GM19438 (cell line): ENCODE measurements around the gene SLC17A9.

Source experiments
- ATAC-seq: cut with Tn5 transposase; IDR thresholded peaks from one replicate; pipeline ENCODE4 v1.9.1; 2021; ENCODE audit warnings: low read depth; ENCODE audit not compliant: unreplicated experiment

SLC17A9 gene, protein sequence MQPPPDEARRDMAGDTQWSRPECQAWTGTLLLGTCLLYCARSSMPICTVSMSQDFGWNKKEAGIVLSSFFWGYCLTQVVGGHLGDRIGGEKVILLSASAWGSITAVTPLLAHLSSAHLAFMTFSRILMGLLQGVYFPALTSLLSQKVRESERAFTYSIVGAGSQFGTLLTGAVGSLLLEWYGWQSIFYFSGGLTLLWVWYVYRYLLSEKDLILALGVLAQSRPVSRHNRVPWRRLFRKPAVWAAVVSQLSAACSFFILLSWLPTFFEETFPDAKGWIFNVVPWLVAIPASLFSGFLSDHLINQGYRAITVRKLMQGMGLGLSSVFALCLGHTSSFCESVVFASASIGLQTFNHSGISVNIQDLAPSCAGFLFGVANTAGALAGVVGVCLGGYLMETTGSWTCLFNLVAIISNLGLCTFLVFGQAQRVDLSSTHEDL

DNA sequence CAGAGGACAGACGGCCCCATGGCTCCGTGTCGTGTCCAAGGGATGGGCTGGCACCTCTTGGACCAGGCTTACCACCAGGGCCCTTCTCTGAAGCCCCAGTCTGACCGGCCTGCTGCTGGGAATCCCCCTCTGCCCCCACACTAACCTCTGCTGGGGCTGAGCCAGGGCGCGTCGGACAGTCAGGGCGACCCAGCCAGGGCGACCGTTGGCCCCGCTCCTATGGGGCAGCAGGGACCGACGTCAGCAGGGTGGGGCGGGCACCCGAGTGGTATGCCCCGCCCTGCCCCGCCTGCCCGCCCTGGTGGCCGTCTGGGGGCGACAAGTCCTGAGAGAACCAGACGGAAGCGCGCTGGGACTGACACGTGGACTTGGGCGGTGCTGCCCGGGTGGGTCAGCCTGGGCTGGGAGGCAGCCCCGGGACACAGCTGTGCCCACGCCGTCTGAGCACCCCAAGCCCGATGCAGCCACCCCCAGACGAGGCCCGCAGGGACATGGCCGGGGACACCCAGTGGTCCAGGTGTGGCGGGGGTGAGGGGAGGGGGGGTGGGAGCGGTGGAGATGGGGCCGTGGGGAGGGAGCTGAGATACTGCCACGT lies at the start of gene SLC17A9:
SLC17A9 (plus strand) TSS at position 337 of the 595 bp plus-strand sequence; CDS start at position 459, 122 bp downstream.
- no peak for ATAC-seq

DNA sequence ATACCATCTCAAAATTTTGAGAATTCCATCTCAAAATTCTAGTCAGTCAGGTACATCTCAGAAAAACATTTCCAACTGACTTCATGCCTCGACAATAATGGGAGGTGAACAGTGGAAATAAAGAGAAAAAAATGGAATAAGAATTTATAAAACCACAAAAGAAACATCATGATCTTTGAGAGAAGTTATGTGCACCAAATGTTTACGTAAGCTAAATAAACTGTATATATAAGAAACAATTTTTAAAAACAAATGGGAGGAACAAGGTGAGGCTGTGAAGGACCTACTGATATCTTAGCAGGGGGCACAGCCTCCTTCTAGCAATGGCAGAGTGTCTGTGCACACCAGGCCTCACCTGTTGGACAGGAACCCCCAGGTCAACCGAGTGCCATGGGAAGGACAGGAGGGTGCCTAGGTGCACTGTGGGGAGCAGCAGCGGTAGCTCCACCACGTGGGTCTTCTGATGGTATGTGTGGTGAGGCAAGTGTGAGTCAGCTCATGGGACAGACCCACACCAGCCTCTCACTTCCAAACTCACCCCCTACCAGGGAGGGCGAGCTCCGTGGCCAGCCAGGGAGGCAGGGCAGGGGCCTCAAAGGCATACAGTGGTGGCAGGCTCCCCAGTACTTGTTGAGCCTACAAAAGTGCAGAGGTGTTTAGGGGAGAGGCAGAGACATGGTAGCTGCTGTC lies 49.4 kb upstream of the SLC17A9 start:
- ATAC-seq: no peak

DNA sequence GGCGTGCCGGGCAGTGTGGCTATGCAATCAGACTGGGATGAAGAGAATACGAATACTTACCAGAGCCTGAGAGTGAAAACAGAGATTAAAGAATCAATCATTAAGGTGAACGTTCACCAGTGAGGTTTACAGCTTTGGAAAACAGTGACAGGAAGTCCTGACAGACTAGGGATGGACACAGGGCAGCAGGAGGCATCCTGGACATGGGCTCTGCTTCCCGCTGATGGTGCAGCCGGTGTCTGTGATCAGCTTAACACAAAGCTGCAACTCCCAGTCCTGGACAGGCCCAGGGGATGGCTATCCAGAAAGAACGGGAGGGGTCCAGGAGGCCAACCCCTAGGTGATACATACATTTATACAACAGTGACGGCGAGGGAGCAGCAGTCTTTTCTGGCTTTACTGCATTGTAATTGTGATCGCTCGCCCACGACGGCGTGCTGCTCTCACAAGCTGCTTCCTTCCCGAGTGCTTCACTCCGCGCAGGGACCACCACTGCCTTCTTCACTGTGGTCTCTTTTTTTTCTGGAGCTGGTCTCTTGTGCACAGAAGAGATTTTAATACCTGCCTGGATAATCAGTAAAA lies 46.9 kb upstream of the SLC17A9 start:
- ATAC-seq: no peak

DNA sequence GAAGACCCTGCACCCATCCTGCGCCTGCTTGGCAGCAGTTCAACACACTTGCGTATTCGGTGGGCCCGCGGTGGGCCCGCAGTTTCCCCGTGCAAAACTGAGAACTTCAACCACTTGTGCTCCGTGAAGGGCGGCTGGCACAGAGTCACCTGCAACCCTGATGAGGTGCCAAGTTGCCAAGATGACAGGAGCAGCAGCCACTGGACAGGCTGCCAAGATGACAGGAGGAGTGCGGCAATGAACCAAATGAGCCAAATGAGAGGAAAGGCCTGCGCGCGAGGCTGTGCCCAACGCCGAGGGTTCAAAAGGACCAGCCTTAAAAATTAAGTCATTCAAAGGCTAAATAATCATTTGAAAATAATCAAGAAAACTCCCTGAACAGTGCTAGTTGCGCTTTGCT lies 46.3 kb upstream of the SLC17A9 start:
- ATAC-seq: no peak

DNA sequence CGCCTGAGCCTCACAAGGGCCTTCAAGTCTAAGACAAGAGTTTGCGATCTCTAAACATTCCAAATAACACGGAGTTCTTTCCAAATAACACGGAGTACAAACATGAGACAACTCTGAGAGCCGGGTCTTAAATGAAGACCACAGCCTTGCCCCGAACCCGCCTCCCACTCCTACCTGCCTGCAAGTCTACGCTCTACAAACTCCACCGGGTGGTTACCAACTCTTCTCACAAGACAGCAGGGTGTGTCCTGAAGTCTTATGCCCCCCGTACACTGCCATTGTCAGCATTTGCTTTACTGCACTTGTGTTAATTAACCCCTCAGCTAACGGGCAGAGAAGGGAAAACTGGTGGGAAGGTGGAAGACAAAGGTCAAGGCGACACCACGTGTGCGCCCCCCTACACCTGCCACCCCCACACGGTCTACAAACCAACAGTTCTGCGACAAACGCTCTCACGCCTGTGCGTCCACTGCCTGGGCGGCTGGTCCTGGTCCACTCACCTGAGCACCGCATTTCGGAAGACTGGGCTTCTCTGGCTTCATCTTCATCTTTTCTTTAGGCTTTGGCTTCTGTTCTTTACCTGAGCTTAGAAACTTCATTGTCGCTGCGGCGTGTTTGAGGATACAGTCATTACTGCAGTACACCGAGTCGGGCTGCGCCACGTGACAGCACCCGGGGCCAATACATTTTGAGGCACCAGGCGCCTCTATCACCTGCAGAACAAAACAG lies 45.7 kb upstream of the SLC17A9 start:
- no peak for ATAC-seq

DNA sequence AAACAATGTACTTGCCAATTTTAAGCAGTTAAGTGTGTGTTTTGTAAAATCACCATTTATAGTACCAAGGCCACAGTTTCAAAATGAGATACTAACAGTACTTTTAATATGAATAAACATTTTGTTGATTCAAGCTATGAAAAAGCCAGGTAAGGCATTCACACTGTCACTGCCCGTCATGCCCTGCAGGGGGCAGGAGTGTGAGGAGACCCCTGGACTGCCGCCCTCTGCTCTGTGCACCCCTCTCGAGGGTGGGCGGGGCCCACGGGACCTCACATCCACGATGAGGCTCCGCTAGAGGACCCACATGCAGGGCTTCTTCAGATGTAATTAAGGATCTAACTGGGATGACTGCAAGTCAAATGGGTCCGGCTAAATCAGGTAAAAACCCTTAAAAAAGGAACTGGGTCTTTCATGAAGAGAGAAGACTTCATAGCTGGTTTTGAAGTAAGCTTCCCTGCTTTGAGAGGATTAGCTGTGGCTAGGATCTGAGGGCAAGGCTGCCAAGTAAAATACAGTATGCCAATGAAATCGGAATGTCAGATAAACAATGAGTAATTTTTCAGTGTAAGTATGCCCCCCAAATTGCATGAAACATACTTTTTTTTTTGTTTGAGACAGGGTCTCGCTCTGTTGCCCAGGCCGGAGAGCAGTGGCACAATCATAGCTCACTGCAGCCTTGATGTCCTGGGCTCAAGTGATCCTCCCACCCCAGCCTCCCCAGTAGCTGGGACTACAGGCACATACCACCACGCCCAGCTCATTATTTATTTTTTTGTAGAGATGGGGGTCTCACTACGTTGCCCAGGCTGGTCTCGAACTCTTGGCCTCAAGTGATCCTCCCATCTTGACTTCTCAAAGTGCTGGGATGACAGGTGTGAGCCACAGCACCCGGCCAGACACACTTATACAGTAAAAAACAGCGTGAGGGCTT lies 44.9 kb upstream of the SLC17A9 start:
- ATAC-seq: no peak

DNA sequence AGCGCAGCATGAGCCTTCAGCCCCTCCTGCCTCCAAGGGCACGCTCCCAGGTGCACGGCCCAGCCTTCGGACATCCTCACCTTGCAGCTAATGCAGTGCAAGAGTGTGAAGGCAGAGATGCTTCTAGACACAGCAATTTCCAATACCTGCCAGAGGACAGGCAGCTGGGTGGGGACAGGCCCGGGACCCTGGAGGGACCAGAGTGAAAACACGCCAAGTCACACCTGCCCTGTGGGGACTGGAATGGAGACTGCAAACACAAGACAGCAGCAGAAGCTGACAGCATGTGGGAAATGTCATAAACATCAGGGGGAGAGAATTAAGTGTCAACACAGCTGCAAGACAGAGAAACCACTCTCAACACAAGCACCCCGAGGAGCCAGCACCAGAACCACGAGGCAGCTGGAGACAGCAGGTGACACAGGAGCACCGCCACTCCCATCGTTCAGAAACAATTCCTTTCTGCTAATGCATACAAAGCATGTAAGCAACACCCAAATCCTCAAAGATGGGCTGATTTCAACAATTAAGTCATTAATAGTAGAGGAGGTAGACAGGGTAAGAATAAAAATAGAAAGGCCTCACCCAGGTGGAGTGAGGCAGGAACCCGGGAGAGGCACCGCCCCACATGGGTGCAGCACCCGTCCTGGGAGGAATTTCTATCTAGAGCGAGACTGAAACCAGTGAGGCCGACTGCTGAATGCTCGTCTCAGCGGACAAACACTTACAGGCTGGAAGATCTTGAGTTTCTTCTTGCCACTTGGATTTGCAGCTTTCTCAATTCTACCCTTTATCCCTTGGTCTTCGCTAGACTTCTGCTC lies 43.3 kb upstream of the SLC17A9 start:
- no peak for ATAC-seq

DNA sequence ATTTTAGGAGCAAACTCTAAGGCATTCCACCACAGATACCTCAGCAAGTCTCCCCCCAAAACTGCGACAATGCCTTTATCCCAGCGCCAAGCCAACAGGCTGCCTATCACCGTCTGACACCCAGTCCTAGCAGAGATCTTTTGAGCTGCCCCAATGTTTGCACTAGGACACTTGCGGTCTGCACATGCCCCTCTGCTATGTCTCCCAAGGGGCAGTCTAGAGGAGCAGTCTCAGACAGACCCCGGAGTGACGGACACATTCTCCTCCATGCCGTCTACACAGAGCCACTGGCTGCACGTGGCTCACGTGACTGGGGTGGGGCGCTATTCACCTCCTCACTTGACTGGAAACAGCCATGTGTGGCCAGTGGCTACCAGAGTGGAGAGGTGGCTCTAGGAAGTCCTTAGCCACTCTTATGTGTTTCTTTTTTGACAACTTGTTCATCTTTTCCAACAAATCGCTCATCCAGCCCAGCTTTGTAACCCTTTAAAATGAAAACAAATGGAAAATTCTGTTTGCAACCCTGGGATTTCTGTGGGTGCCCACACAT lies 42.2 kb upstream of the SLC17A9 start:
- ATAC-seq: no peak

DNA sequence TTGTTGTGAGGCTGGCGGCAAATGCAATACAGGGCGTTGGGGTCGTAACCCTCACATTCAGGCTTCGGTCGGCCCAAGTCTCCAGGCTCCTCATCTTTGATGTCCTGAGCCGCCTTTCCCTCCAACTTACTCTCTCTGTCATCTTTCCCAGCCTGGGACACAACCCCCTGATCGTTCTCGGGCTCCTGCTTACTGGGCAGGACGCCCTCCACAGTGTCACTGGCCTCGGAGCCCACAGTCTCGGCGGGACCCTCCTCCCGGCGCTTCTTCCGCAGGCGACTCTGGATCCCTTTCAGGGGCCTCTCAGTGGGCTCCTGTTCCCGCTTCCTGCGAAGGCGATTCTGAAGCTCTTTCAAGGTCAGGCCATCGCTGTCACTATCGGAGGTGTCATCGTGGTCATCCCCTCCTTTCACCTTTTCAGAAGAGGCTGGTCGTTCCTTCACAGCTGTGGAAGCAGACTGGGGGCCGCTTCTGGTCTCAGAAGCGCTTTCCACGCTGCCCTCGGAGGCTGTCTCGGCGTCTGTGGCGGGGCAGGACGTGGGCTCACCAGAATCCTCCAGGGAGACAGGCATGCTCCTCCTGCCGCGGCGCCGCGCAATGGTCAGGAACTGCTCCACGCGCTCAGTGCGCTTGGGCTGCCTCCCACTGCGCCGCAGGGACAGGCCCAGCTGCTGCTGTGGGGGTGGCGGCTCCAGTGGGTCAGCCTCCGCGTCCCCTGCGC lies 41.6 kb upstream of the SLC17A9 start:
- ATAC-seq: no peak

DNA sequence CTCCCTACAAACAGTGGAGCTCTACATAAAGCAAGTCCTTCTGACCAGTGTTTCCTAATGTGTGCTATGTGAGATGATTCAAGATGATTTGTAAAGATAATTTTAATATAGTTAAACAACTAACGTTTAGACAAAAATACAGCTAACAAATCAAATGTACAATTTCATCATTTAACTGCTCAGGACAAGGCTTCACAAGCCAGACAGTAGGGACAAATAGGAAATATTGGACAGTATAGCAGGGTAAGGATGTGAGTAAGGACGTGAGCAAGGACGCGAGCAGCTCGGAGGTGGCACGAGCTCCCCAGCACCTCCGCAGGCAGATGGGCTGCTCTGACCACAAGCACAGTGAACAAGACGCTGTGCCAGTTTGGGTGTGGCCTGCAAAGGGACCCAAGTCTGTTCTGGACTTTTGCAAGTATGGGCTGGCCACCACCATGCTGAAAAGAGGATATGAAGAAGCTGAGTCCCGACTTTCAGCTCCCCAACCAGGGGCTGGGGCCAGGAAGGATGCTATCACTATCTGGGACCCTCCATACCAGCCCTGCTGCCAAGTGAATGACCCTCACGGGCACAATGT lies 40.7 kb upstream of the SLC17A9 start:
- ATAC-seq: no peak

DNA sequence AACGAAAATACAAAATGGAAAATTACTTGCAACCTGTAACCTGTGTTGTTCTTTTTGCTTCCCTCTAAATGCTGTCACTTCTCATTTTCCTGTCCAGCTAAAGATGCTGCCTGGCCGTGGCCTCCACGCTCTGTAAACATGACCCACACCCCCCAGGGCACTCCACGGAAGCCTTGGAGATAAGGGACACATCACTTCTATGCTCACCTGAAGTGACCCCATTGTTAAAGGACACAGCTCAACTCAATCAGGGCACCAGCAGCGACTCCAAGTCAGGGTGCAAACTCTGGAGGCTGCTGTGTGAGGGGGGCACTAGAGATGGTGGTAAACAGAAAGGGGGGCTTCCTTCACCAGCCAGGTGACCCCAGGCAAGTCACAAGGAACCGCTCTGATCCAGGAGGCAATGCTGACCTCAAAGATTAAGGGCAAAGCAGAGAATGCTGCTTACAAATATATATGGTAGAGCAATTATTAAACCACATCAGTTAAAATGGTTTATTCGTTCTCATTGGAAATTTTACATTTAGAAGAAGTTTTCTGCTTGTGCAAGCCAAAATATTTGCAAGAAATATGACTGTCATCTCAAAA lies 39.4 kb upstream of the SLC17A9 start:
- no peak for ATAC-seq

DNA sequence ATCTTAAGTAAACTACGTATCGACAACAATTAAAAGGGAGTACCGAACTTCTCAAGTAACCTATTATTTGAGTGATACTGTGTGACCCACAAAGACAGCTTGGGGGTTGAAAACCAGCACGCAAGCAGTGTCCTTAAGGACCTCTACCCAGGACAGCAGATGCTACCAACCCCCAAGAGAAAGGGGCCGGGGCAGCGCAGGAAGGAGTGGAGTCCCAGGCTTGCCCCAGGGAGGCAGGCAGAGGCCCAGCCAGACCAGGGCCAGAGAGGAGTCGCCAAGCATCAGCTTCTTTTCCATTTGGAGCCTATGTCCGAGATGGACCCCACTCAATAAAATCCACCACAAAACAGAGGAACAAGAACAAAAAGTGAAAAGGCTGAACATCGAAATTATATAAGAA lies 38.1 kb upstream of the SLC17A9 start:
- ATAC-seq: no peak

DNA sequence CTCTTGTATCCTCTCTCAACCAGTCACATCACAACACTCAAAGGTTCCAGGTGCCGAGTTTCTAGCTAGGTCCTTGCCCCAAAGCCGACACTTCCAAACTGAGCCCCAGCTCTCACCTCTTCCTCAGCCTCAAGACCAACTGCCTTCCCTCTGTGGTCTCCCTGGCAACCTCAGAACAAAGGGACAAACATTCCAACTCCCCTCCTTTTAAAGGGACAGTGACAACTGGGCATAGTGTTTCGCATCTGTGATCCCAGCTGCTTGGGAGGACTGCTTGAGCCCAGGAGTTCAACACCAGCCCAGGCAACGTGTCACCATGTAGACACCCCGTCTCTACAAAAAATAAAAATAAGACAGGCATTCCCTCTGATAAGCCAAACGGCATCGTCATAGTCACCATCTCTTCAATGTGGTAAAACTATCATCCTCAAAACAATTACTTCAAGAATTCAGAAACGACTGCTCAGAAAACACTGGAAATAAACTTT lies 37.5 kb upstream of the SLC17A9 start:
- ATAC-seq: no peak

DNA sequence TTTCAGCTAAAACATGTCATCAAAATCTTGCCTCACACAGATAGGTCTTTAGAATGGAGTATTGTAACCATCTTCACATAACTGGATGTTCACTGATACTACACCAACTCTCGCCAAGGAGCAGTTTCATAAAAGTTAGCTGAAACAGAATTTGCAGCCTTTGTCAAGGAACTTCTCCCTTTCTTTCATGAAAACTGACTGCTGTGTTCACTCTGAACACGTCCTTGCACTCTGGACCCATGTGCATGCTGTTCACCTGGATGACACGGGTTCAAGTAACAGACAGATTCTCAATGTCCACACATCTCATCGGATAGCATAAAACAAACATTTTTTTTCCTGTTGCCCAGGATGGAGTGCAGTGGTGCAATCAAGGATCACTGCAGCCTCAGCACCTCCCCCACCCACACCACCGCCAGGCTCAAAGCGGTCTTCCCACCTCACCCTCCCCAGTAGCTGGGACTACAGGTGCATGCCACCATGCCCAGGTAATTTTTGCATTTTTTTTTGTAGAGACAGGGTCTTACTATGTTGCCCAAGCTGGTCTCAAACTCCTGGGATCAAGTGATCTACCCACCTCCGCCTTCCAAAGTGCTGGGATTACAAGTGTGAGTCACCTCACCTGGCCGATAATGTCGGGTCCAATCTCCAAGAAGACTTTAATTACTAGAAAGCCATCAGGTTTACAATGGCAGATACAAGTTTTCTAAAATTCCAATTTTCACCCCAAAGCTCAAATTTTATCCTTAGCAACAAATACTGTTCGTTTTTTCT lies 35.6 kb upstream of the SLC17A9 start:
- no peak for ATAC-seq

DNA sequence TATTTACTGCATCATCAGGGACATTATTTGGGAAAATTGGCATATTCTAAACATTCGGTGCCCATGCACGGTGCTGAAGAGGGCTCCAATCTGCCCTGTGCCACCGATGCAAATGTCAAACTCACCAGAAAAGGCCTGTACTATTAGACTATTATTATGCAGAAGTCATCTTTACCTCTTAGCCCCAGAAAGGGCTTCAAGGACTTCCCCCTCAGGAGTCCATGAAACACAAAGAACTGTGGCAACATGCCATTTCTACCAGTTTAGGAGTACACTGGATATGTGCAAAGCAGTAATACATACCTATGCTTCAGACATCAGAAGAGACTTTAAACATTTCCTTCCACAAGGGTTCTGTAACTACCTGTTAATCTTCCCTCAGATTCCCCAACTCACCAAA lies 34.8 kb upstream of the SLC17A9 start:
- ATAC-seq: no peak

DNA sequence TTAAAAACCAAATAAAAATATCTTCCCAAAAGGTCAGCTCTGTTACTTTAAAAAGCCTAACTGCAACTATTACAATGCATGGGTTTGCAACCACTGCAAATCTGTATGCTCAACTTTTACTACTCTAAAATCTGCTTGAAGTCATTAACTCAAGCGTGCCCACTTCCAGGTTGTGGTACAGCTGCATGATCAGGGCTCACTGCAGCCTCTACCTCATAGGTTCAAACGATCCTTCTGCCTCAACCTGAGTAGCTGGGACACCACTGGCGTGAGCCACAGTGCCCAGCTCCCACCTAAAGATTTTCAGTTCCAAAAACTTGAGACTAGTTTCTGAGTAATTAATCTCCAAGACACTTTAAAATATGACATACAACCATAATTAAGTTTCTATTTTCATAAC lies 34.4 kb upstream of the SLC17A9 start:
- no peak for ATAC-seq
